Keratinocyte (primary cell): ENCODE data around the gene DYNLT2.

Source experiments
- EZH2 ChIP-seq: IDR thresholded peaks from one replicate; pipeline ENCODE4 v1.6.1; 2012; ENCODE audit warnings: inconsistent platforms, mild to moderate bottlenecking, low read length, moderate library complexity
- TF ChIP-seq, protein P1 (sequence below), 3 experiments: IDR thresholded peaks in 1 of 3; conservative IDR thresholded peaks in 1 of 3; optimal IDR thresholded peaks in 1 of 3; 2 replicates in 2 of 3; 3 replicates in 1 of 3; pipeline versions ENCODE3 to v1.5.1; 2011; ENCODE audit warnings: low read length in 3 of 3, mild to moderate bottlenecking in 3 of 3, moderate library complexity in 2 of 3, control low read depth in 1 of 3, inconsistent platforms in 1 of 3; ENCODE audit not compliant: insufficient read depth in 2 of 3; ENCODE audit errors: extremely low read depth in 1 of 3

DNA sequence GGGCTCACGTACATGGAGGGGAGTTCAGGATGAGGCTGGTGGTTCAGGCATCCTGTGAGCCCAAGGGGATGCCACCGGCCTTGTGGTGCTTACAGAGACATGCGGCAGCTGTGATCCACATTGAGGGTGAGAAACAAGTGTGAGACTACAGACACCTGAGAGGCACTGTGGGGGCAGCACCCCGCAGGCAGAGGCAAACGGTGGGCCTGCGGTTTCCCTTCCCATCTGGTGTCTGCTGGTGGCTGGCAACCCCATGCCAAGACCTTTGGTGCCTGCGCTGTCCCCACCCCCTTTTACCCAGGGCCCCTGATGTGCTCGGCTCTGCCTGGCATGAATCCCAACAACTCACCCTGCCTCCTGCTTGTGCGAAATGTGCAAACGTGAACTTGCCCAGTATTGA, 42.0 kb upstream of the DYNLT2 start:
- TF ChIP-seq, protein P1, sequence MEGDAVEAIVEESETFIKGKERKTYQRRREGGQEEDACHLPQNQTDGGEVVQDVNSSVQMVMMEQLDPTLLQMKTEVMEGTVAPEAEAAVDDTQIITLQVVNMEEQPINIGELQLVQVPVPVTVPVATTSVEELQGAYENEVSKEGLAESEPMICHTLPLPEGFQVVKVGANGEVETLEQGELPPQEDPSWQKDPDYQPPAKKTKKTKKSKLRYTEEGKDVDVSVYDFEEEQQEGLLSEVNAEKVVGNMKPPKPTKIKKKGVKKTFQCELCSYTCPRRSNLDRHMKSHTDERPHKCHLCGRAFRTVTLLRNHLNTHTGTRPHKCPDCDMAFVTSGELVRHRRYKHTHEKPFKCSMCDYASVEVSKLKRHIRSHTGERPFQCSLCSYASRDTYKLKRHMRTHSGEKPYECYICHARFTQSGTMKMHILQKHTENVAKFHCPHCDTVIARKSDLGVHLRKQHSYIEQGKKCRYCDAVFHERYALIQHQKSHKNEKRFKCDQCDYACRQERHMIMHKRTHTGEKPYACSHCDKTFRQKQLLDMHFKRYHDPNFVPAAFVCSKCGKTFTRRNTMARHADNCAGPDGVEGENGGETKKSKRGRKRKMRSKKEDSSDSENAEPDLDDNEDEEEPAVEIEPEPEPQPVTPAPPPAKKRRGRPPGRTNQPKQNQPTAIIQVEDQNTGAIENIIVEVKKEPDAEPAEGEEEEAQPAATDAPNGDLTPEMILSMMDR (optimal IDR thresholded peaks at IDR 0.05 in 1 of 3, IDR thresholded peaks at IDR 0.05 in 1 of 3, conservative IDR thresholded peaks at IDR 0.05 in 1 of 3; ENCODE audit: extremely low read depth in 1 of 3, insufficient read depth in 2 of 3, low read length in 3 of 3) = no peak
- TF ChIP-seq EZH2 = no peak
